Adipocyte (in vitro differentiated cells): Measurements from ENCODE around the gene CLP1.

ENCODE experiments used
- DNase-seq: peaks from one replicate; pipeline ENCODE4 v3.0.0-alpha.2; 2015; ENCODE audit warnings: low read depth
- H3K27me3 ChIP-seq: replicated peaks from 2 replicates; pipeline ENCODE4 v1.7.0; 2013; ENCODE audit warnings: mild to moderate bottlenecking, low read length, moderate library complexity; ENCODE audit not compliant: control insufficient read depth, insufficient read depth
- H3K36me3 ChIP-seq: 2 replicates; pipeline ENCODE4 v1.7.0; 2013; ENCODE audit warnings: low read length, mild to moderate bottlenecking, moderate library complexity; ENCODE audit not compliant: control insufficient read depth, insufficient read depth, severe bottlenecking
- H3K4me1 ChIP-seq: 2 replicates; pipeline ENCODE4 v1.7.0; 2013; ENCODE audit warnings: mild to moderate bottlenecking, low read length, moderate library complexity; ENCODE audit not compliant: control insufficient read depth, insufficient read depth
- H3K4me3 ChIP-seq: 2 replicates; pipeline ENCODE4 v1.7.0; 2013; ENCODE audit warnings: mild to moderate bottlenecking, low read length, moderate library complexity
- H3K9ac ChIP-seq: 2 replicates; pipeline ENCODE4 v1.7.0; 2013; ENCODE audit warnings: mild to moderate bottlenecking, low read length, moderate library complexity
- H3K9me3 ChIP-seq: 2 replicates; pipeline ENCODE4 v1.7.0; 2013; ENCODE audit warnings: mild to moderate bottlenecking, low read length, moderate library complexity; ENCODE audit not compliant: control insufficient read depth

The CLP1 gene

DNA sequence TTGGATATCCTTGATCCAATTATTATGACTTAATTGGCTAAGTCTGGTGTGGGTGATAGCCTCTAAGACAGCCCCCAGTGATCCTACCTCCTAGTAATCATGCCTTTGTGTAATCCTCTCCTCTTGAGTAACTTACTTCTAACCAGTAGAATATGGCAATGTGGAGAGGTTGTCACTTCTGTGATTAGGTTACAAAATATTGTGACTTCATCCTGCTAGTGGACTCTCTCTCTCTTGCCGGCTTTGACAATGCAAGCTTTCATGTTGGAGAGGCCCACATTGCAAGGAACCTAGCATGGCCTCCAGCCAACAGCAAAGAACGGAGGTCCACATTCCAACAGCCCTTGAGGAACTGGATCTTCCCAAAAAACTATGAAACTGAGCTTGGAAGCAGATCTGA is 27.4 kb upstream of the CLP1 start:
- Histone ChIP-seq H3K9ac (no peak overlapping the region), H3K4me3 (no peak overlapping the region), H3K36me3 (no peaks in the 10 kb centered on the region), H3K4me1 (no peaks in the 10 kb centered on the region), H3K9me3 (no peaks in the 10 kb centered on the region), H3K27me3 (peaks cover 31% of the 10 kb centered on the region)
- no peak for DNase-seq

DNA sequence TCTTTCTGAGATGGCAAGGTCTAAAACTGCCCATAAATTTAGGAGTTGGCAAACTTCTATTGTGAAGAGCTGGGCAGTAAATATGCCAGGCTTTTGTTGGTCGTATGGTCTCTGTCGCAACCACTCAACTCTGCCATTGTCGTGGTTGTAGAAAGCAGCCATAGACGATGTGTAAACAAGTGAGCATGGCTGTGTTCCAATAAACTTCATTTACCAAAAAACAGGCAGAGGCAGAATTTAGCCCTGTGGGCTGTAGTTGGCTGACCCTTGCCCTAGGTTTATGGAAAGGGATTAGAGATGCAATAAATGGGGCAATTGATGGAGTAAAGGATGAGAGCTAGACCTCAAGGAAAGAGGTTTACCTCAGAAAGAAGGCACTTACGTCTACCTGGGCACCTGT is 25.4 kb upstream of the CLP1 start:
- H3K9ac ChIP-seq: no peak overlapping the region
- no peak for DNase-seq
- no peaks in the 10 kb centered on the region for H3K36me3 ChIP-seq
- H3K4me3 ChIP-seq: no peak overlapping the region
- peaks cover 31% of the 10 kb centered on the region for H3K27me3 ChIP-seq
- H3K4me1 ChIP-seq: no peaks in the 10 kb centered on the region
- H3K9me3 ChIP-seq: no peaks in the 10 kb centered on the region

DNA sequence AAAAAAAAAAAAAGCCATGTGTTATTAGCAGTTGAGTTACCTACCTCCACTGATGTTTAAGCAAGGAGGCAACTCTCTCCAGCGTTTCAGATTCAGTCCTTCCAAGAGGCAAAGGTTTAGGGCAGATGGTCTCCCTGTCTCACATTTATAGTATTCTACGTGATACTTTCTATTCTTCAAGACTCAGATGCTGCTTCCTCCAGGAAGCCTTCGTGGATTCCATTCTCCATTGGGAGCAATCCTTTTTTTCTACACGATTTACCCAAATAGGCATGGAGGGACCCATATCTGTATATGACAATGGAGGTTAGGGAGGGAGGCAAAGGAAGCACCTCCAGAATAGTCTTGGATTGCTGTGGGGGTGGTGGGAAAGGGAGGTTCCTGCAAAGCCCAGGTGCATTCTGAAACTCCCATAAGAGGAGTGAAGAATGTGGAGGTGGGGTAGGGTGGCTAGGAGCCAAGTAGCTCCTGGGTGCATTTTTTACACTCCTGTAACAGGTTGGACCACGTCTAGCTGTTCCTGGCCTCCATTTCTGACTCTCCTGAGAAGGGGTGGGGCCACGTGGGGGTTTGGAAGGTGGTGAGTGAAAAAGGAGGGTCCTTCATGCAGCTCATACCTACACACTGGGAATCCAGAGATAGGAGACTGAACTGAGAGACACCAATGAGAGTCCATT is 24.0 kb upstream of the CLP1 start:
- Histone ChIP-seq H3K36me3 (no peaks in the 10 kb centered on the region), H3K9ac (no peak overlapping the region), H3K27me3 (peaks cover 31% of the 10 kb centered on the region), H3K4me1 (peaks cover 5% of the 10 kb centered on the region), H3K4me3 (no peak overlapping the region), H3K9me3 (no peaks in the 10 kb centered on the region)
- DNase-seq: no peak

DNA sequence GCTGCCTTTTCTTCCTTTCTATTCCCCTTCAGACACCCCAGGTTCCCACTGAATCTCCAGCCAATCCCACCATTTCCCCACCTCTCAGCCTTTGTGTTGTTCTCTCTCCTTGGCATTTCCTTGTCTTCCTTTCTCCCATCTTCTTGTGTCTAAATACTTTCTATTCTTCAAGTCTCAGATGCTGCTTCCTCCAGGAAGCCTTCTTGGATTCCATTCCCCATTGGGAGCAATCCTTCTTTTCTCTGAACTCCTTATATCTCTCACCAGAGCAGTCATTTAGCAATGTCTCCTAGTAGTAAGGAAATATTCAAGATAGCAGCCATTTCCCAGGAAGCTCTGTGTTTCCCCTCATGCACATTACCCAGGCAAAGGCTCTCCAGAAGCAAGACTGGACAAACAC is 23.3 kb upstream of the CLP1 start:
- Histone ChIP-seq H3K36me3 (no peaks in the 10 kb centered on the region), H3K4me3 (no peak overlapping the region), H3K9ac (no peak overlapping the region), H3K9me3 (no peaks in the 10 kb centered on the region), H3K4me1 (peaks cover 8% of the 10 kb centered on the region), H3K27me3 (peaks cover 31% of the 10 kb centered on the region)
- no peak for DNase-seq

DNA sequence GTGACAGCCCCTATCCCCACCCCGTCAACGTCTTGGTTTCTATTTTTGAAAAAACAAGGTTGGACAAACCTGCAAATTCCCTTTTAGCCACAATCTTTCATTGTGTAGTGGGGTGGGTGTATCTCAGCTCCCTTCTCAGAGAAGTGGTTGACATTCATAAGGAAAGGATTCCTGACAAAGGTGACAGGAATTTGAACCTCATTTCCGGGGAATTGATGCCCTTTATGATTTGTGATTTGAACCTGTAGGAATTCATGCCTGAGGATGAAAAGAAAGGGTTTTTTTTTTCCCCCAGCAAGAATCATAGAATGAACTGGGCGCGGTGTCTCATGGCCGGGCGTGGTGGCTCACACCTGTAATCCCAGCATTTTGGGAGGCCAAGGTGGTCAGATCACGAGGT is 22.3 kb upstream of the CLP1 start:
- H3K27me3 ChIP-seq: peaks cover 31% of the 10 kb centered on the region
- no peaks in the 10 kb centered on the region for H3K9me3 ChIP-seq
- H3K9ac ChIP-seq: no peak overlapping the region
- H3K36me3 ChIP-seq: no peaks in the 10 kb centered on the region
- H3K4me3 ChIP-seq: no peak overlapping the region
- peaks cover 17% of the 10 kb centered on the region for H3K4me1 ChIP-seq
- no peak for DNase-seq

DNA sequence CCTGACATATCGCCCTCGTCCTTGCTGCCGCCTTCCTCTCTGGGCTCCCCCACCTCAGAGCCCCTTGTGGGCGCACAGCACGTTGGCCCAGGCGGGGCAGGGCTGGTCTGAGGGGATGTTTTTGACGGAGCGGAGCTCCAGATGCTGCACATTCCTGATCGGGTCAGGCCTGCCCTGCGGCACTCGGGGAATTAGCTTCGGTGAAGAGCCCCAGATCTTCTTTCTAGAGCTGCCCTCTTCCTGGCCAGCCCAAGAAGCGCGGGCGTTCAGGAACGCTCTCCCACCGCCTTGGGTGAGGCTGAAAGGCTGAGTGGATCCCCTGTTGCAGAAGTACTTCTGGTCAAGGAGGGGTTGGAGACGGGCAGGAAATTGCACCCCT is 19.9 kb upstream of the CLP1 start:
- H3K9me3 ChIP-seq: no peaks in the 10 kb centered on the region
- peaks cover 38% of the 10 kb centered on the region for H3K4me1 ChIP-seq
- no peaks in the 10 kb centered on the region for H3K36me3 ChIP-seq
- DNase-seq: peak; percentile 77
- H3K9ac ChIP-seq: peak overlapping the region; percentile 92
- peak overlapping the region; percentile 97 for H3K4me3 ChIP-seq
- H3K27me3 ChIP-seq: peaks cover 20% of the 10 kb centered on the region

DNA sequence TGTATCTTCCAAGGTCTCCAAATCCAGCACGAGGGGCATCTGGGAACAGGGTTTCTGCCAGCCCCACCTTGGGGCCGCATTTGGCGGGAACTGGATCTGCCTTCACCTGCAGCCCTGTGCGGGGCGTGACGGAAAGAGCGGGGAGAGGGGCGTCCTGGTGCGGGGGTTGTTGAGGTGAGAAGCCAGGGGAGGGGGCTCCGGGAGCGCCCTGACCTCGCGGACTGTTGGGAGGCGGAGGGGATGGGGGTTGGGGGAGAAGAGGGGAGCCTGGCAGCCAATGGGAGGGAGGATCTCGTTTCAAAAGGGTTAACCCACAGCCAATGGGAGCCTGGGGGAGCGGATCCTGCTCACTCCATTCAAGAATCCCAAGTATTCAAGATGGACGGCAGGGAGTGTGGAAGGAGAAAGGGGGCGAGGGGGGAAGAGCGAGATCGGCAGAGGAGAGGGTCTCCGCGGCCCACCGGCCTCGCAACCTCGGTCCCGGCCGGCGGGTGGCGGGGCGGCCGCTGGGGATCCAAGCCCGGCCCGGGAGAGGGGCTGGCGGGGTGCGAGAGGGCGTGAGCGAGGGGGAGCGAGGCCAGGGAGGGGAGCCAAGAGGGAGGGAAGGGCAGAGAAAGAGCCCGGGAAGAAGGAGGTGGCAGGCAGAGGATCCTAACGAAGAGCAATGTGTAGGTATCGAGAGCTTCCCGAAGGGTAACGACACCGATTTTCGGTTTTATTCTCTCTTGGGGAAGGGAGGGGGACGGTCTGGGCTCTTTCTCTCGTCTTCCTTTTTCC is 19.4 kb upstream of the CLP1 start:
- Histone ChIP-seq H3K4me1 (peaks cover 44% of the 10 kb centered on the region), H3K27me3 (peaks cover 14% of the 10 kb centered on the region), H3K36me3 (no peaks in the 10 kb centered on the region), H3K9ac (peak overlapping the region; percentile 92), H3K9me3 (no peaks in the 10 kb centered on the region), H3K4me3 (peak overlapping the region; percentile 97)
- peak; percentile 95 for DNase-seq

DNA sequence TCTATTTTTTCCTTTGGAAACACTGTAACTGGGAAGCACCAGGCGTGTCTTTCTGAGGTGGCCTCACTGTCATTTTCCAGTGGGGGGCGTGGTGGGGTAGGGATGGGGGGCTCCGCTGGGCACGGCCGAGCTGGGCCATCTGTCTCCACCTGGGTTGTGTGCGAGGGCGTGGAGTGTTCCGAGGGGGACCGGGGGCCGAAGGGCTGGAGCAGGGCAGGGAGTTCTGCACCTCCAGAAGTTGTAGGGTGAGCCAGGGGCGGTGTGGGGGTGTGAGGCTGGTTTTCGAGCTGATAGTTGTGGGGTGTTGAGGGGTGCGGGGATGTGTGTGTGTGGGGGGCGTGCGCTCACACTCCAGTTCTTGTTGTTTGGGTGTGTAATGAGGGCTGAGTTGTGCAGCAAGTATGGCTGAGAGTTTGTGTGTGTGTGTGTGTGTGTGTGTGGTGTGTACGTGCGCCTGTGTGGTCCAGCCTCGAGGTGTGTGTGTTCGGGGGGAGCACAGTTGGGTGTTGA is 18.7 kb upstream of the CLP1 start:
- H3K4me1 ChIP-seq: peaks cover 48% of the 10 kb centered on the region
- H3K9ac ChIP-seq: peak overlapping the region; percentile 92
- peaks cover 9% of the 10 kb centered on the region for H3K27me3 ChIP-seq
- H3K9me3 ChIP-seq: no peaks in the 10 kb centered on the region
- peak; percentile 28 for DNase-seq
- no peaks in the 10 kb centered on the region for H3K36me3 ChIP-seq
- H3K4me3 ChIP-seq: peak overlapping the region; percentile 97

DNA sequence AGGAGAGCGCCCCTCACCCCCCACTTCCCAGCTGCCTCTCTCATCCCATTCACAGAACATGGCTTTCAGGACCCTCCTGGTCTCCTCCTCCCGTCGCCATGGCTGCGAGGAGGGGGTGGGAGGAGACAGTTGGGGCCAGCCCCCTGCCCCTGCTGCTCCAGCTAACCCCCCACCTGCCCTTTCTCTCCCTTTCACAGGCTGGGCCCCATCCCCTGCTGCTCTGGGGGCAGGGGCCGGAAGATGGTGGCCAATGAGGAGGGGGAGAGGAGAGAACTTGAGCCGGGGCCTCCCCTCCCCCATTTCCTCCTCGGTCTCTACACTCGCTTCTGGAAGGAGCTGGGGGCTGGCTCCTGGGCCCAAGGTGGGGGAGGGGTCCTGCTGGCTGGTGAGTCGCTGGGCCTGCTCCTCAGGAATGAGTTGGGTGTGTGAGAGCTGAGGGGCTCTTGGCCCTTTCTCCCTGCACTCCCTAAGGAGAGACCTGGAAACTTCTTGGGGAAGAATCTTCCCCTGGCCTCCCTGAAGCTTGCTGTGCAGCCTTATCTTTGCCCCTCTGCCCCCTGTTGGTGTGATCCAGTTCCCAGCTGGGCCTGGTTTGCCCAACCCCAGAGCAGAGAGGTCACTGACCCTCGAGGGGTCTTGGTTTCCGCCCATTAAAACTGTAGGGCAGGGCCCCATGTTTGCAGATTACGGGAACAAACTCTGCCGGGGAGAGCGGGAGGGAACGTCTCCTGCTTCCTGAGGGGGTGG is 18.1 kb upstream of the CLP1 start:
- H3K4me1 ChIP-seq: peaks cover 48% of the 10 kb centered on the region
- peaks cover 3% of the 10 kb centered on the region for H3K27me3 ChIP-seq
- H3K4me3 ChIP-seq: peak overlapping the region; percentile 97
- no peaks in the 10 kb centered on the region for H3K36me3 ChIP-seq
- no peaks in the 10 kb centered on the region for H3K9me3 ChIP-seq
- peak; percentile 40 for DNase-seq
- peak overlapping the region; percentile 92 for H3K9ac ChIP-seq

DNA sequence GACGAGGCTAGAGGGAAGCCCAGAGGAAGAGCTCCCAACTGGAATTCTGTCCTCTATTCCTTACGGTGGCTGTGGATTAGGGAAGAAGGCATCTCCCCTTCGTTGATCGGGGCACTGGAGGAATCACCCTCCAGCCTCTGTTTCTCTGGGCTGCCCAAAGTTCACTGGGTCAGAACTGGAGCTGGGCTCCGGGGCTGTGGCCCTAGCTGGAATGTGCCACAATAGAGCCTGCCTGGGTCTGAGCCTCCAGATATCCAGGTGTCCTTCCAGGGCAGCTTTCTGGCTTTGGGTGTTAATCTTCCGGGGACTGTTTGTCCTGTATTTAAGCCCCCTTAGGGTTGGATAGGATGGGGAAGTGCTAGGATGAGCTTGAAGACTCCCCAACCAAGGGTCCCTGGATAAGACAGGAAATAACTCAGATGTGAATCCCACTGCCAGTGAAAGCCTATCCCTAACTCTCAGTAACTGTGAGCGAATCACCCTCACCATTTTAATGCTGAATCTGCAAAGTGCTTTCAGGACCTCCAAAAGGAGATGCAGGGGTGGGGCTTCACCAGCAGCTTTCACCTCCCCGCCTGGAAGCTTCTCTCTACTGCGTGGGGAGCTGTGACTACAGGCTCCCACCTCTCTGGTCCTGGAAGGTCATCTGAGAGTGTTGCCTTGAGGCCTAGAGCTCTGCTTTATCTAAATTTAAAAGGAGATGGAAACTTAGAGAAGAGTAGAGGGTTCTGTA is 17.3 kb upstream of the CLP1 start:
- peaks cover 52% of the 10 kb centered on the region for H3K4me1 ChIP-seq
- no peaks in the 10 kb centered on the region for H3K36me3 ChIP-seq
- H3K9me3 ChIP-seq: no peaks in the 10 kb centered on the region
- peak overlapping the region; percentile 92 for H3K9ac ChIP-seq
- DNase-seq: peak; percentile 9
- H3K27me3 ChIP-seq: no peaks in the 10 kb centered on the region
- H3K4me3 ChIP-seq: peak overlapping the region; percentile 97
